DOHH2 (cell line): ENCODE data around the gene SLC35B2.

Experiments
- H3F3A ChIP-seq: fragments of 200-600 bp; sonication (generic), shearing (Covaris generic); 2 replicates; pipeline ENCODE4 v1.6.0; 2016; ENCODE audit warnings: antibody characterized with exemption, mild to moderate bottlenecking; ENCODE audit not compliant: control insufficient read depth, insufficient read depth
- H3K27ac ChIP-seq: fragments of 200-600 bp; sonication (generic); 2 replicates; pipeline ENCODE4 v1.5.1; 2014; ENCODE audit warnings: low read depth, mild to moderate bottlenecking, low read length, moderate library complexity
- H3K27me3 ChIP-seq: fragments of 200-600 bp; sonication (generic); 2 replicates; pipeline ENCODE4 v1.6.1; 2014; ENCODE audit warnings: mild to moderate bottlenecking, low read length, mixed read lengths; ENCODE audit not compliant: control insufficient read depth
- H3K36me3 ChIP-seq: fragments of 200-600 bp; sonication (generic); 2 replicates; pipeline ENCODE4 v1.6.1; 2014; ENCODE audit warnings: mild to moderate bottlenecking, low read length, moderate library complexity, mixed read lengths; ENCODE audit not compliant: control insufficient read depth
- H3K4me1 ChIP-seq: fragments of 200-600 bp; sonication (generic); 2 replicates; pipeline ENCODE4 v1.6.1; 2014; ENCODE audit warnings: mild to moderate bottlenecking, low read length, mixed read lengths; ENCODE audit not compliant: control insufficient read depth
- H3K4me2 ChIP-seq: fragments of 200-600 bp; sonication (generic); 2 replicates; pipeline ENCODE4 v1.6.0; 2014; ENCODE audit warnings: mild to moderate bottlenecking, low read length, moderate library complexity
- H3K4me3 ChIP-seq: fragments of 200-600 bp; sonication (generic); 2 replicates; pipeline ENCODE4 v1.5.1; 2014; ENCODE audit warnings: mild to moderate bottlenecking, low read length, mixed read lengths
- H3K79me2 ChIP-seq: fragments of 200-600 bp; sonication (generic); 2 replicates; pipeline ENCODE4 v1.6.1; 2014; ENCODE audit warnings: mild to moderate bottlenecking, low read length, mixed read lengths; ENCODE audit not compliant: control insufficient read depth
- H3K9me2 ChIP-seq: fragments of 200-600 bp; sonication (generic); replicated peaks from 2 replicates; pipeline ENCODE4 v1.6.1; 2014; ENCODE audit warnings: mild to moderate bottlenecking, low read length, mixed read lengths; ENCODE audit not compliant: control insufficient read depth
- H3K9me3 ChIP-seq: fragments of 200-600 bp; sonication (generic); 2 replicates; pipeline ENCODE4 v1.6.1; 2014; ENCODE audit warnings: antibody characterized with exemption, low read length, mixed read lengths; ENCODE audit not compliant: control insufficient read depth, insufficient read depth
- H4K20me1 ChIP-seq: fragments of 200-600 bp; sonication (generic); 2 replicates; pipeline ENCODE4 v1.6.0; 2014; ENCODE audit warnings: low read depth, mild to moderate bottlenecking, antibody characterized with exemption, low read length, moderate library complexity; ENCODE audit not compliant: control insufficient read depth, insufficient read depth
- EZH2phosphoT487 ChIP-seq: fragments of 200-600 bp; sonication (generic); IDR thresholded peaks from 2 replicates; pipeline ENCODE4 v1.6.1; 2017; ENCODE audit warnings: borderline replicate concordance, mild to moderate bottlenecking, antibody characterized with exemption, low read length, moderate library complexity, mixed read lengths
- TF ChIP-seq, protein P1 (sequence below): fragments of 200-600 bp; sonication (generic); IDR thresholded peaks from one replicate; pipeline ENCODE4 v1.5.1; 2014; ENCODE audit warnings: antibody characterized with exemption, mild to moderate bottlenecking, low read depth, low read length; ENCODE audit not compliant: poor library complexity, severe bottlenecking

Gene SLC35B2

DNA sequence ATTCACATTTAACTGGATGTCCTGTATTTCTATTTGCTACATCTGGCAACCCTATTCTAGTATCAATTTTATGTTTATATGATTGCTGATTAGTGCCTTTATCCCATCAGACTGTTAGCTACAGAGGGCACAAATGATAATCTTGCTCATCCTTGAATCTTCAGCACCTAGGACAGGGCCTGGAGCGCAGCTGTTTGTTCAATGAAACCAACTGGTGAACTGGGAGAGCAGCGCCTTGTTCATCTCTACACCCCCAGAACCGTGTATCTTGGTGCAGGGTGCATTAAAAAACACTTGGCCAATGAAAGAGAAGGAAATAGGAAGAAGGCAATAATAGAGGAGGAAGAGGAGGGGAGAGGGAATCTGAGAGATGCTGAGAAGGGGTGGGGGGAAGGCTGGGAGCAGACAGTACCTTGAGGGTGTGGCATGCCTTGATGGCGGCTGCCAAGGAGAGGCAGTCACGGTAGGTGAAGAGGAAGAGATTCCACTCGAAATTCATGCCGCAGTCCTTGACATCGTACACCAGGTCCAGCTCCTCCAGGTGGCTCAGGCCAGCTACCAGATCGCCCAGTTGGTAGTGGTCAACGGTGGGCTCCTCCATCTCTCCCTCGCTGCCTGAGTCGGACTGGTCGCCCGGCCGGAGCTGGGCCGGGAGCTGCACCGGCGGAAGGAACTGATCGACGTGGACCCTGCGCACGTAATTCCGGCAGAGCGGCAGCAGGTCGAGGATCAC lies 28.4 kb upstream of the SLC35B2 start:
- H3K27me3 ChIP-seq: peaks cover 31% of the 10 kb centered on the region

DNA sequence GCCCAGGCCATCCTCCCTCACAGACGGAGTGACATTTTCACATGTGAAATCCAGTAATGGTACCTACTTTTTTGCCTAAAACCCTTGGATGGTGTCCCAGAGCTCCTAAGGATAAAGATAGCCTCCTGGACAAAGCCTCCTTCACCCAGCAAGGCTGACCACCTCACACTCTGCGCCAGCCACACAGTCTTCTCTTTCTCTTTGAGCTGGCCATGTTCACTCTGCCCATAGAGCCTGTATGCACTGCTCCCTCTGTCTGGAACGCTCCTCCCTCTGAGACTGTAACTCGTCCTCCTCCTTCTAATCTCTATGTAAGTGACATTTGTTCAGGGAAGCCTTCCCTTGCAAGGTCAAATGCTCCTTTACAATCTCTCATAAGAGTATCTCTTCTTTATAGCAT lies 27.5 kb upstream of the SLC35B2 start:
- no peaks in the 10 kb centered on the region for H3K79me2 ChIP-seq
- no peak overlapping the region for H3K27ac ChIP-seq
- H3K27me3 ChIP-seq: peaks cover 29% of the 10 kb centered on the region
- no peak overlapping the region for H3K4me2 ChIP-seq
- TF ChIP-seq, protein P1, sequence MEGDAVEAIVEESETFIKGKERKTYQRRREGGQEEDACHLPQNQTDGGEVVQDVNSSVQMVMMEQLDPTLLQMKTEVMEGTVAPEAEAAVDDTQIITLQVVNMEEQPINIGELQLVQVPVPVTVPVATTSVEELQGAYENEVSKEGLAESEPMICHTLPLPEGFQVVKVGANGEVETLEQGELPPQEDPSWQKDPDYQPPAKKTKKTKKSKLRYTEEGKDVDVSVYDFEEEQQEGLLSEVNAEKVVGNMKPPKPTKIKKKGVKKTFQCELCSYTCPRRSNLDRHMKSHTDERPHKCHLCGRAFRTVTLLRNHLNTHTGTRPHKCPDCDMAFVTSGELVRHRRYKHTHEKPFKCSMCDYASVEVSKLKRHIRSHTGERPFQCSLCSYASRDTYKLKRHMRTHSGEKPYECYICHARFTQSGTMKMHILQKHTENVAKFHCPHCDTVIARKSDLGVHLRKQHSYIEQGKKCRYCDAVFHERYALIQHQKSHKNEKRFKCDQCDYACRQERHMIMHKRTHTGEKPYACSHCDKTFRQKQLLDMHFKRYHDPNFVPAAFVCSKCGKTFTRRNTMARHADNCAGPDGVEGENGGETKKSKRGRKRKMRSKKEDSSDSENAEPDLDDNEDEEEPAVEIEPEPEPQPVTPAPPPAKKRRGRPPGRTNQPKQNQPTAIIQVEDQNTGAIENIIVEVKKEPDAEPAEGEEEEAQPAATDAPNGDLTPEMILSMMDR: no peak
- TF ChIP-seq EZH2phosphoT487: no peak
- no peak overlapping the region for H3K4me3 ChIP-seq
- H4K20me1 ChIP-seq: no peaks in the 10 kb centered on the region
- no peaks in the 10 kb centered on the region for H3K9me2 ChIP-seq
- no peaks in the 10 kb centered on the region for H3F3A ChIP-seq
- H3K9me3 ChIP-seq: no peaks in the 10 kb centered on the region
- no peaks in the 10 kb centered on the region for H3K36me3 ChIP-seq
- H3K4me1 ChIP-seq: no peaks in the 10 kb centered on the region

More for the DNA sequence above, 28.4 kb upstream of the SLC35B2 start:
- H3K4me1 ChIP-seq: no peaks in the 10 kb centered on the region
- no peak overlapping the region for H3K4me3 ChIP-seq
- H3F3A ChIP-seq: no peaks in the 10 kb centered on the region
- H3K9me2 ChIP-seq: no peaks in the 10 kb centered on the region
- TF ChIP-seq EZH2phosphoT487: no peak
- TF ChIP-seq, protein P1: no peak
- H3K4me2 ChIP-seq: no peak overlapping the region
- no peaks in the 10 kb centered on the region for H3K79me2 ChIP-seq
- H4K20me1 ChIP-seq: no peaks in the 10 kb centered on the region
- no peaks in the 10 kb centered on the region for H3K36me3 ChIP-seq
- no peak overlapping the region for H3K27ac ChIP-seq
- no peaks in the 10 kb centered on the region for H3K9me3 ChIP-seq

DNA sequence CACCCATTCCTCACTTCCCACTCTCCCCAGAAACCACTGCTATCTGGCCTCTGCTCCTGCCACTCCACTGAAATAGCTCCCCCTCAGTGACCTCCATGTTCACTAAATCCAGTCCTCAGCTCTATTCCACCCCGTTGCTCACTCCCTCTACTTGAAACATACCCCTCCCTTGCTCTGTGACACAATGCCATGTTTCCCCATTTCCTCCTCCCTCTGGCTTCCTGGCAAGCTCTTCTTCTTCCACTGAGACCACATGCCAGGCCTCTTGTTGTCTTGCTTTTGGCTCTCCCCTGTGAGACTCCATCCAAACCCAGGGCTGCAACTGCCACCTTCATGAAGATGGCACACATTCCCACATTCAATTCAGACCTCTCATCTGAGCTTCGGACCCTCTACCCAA lies 26.8 kb upstream of the SLC35B2 start:
- Histone ChIP-seq H4K20me1 (no peaks in the 10 kb centered on the region), H3F3A (no peaks in the 10 kb centered on the region), H3K79me2 (no peaks in the 10 kb centered on the region), H3K27me3 (peaks cover 29% of the 10 kb centered on the region), H3K9me3 (no peaks in the 10 kb centered on the region), H3K4me3 (no peak overlapping the region), H3K4me2 (no peak overlapping the region), H3K4me1 (no peaks in the 10 kb centered on the region), H3K27ac (no peak overlapping the region), H3K36me3 (no peaks in the 10 kb centered on the region), H3K9me2 (no peaks in the 10 kb centered on the region)
- TF ChIP-seq EZH2phosphoT487: no peak
